SH-SY5Y (cell line): ENCODE results near the gene PTPRK.

Source experiments
- GATA2 ChIP-seq: IDR thresholded peaks from 2 replicates; pipeline ENCODE4 v1.6.1; 2011; ENCODE audit warnings: mild to moderate bottlenecking, low read depth, low read length
- GATA3 ChIP-seq: IDR thresholded peaks from 2 replicates; pipeline ENCODE4 v1.6.1; 2011; ENCODE audit warnings: low read depth, mild to moderate bottlenecking, low read length, moderate library complexity

The PTPRK gene

DNA sequence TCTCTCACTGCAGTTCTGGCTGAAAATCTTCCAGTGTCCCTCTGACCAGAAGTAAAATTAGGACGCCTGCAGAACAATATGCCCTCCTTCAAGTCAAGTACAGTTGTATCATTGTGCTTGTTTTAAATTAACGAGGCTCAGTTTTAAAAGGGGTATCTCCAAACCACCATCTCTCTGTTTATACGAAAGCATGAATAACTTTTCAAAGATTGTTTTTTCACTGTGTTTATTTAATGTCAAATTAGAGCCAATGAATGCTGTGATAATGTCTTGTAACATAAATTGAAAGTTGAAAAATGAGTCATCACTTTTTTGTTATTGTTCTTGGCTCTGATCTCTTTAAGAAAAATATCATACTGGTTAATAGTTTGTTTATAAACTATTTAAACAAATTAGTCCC lies 388.8 kb downstream of the PTPRK start:
- TF ChIP-seq GATA3 (no peak), GATA2 (no peak)

DNA sequence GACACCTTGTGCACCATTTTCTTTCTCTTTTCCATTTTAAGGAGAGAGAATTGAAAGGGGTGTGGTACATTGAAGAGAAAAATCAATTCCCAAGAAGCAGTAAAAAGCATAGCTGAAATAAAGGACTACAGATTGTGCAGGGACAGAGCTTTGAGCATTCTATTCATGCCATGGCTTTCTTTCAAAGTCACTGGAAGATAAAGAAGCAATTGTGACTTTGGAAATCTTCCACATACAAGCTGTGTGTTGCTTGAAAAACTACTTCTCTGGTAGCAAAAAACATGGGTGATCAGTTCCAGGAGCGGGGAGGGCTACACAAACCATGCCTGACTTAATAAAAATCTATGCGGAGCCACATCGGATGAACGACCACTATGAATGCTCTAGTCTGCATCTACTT lies 389.4 kb downstream of the PTPRK start:
- TF ChIP-seq GATA3 (no peak), GATA2 (no peak)

DNA sequence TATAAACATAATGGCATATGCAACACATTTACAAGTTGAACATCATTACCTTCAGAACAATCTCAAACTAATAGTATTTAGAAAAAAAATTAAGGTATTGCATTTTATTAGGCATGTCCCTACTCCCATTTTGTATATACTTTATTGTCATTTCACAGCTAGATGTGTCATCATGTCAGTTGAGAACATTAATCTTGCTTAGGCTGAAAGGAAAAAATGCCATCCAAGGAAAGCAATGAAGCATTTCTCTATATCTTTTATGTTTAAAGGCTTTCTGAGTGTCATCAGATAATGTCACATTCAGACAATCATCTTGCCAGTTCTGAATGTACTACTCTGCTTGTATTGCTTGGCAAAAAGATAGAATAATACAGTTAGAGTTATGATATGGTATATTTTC lies 390.7 kb downstream of the PTPRK start:
- TF ChIP-seq GATA2, result no peak

DNA sequence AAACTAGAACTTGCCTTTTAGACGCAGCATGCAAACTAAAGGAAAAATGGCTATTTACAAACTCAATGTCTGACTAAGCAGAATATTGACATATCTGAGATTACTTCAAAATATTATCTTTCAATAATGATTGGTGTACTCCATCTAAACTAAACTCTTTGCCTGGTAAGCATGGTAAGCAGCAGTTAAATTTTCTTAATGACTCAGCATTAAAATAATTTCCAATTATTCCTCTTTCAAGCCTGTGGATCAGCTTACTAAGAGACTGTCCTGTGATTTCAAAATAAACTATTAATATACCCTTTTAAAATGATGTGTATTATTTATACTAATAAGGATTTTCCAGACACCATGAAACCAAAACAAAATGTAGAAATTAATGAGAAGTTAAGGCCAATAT lies 392.7 kb downstream of the PTPRK start:
- no peak for TF ChIP-seq GATA2
- TF ChIP-seq GATA3, result no peak

DNA sequence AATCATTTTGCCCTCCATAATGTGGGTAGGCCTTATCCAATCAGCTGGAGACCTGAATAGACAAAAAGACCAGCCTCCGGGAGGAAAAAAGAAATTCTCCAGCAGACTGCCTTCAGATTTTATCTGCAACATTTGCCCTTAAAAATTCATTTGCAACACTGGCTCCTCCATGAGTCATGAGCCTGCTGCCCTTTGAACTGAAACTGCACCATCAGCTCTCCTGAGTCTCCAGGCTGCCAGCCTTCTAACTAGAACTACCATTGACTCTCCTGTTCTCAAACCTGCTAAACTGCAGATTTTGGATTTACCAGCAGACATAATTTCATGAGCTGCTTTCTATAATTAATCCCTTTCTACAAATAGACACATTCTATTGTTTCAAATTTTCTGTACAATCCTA lies 395.7 kb downstream of the PTPRK start:
- no peak for TF ChIP-seq GATA3

DNA sequence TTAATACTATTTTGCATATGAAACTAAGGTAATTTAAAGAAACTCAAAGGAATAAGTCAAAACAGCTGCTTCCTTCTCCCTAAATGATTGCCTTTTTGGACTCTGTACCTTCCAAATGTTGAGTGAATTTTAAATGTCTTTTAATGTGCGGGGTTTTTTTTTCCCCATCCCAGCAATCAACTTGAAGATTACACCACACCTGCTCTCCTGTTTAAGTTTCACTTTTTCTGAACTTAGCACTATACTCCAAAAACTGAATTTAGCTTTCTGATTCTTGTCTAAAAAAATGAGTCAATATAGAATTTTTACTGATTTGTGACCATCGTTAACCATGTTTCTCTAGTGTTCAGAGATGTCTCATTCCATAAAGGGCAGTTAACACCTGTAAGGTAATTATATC lies 398.8 kb downstream of the PTPRK start:
- TF ChIP-seq GATA2, result no peak
- TF ChIP-seq GATA3, result no peak

DNA sequence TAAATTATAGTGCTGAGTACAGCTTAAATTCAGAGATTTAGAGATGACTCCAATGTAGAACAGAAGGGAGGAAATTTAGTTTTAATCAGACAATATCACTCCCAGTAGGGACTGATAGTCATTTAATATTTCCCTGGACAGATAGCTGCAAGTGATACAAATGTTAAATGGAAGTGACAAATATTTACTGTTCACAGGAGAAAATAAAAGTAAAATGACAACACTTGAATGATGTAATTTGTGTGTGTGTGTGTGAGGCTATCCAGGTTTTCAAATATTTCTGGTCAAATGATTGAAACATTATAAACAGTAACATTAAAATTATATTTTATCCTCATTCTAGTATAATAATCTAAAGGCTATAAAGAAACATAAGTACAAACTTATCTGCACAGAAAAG lies 399.2 kb downstream of the PTPRK start:
- TF ChIP-seq GATA2 (no peak), GATA3 (no peak)

DNA sequence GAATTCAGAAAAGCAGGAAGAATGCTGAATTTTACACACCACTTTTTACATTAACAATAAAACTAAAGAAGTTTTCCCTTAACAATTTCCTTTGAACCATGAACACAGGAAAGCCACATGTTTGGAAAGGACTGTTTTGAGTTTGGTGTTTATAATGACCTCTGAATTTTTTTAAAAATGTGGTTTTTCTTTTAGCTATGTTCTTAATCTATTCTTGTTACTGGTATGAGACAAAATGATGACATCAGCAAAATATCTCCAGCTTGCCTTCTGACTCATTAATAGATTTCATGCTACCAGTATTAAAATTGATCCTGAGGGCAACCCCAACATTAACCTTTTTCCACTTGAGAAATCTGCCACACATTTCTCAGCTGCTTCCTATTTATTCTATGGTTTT lies 402.0 kb downstream of the PTPRK start:
- TF ChIP-seq GATA2 (no peak), GATA3 (no peak)

DNA sequence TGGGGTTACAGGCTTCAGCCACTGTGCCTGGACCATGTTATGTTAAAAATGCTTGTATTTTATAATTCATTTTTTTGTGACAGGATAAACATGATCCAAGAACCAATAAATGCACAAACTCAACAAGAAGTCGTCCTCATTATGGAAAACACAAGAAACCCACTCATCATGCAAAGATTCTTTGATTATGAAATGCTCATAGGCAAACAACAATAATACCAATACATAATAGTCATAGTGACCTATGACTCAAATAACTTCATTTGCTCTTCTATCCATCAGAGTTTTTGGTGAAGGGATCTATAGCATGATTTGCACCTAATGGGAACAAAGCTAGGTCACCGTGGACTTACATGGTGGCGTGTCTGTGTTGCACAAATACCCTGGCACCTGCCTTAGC lies 402.5 kb downstream of the PTPRK start:
- TF ChIP-seq GATA2 (no peak), GATA3 (no peak)

DNA sequence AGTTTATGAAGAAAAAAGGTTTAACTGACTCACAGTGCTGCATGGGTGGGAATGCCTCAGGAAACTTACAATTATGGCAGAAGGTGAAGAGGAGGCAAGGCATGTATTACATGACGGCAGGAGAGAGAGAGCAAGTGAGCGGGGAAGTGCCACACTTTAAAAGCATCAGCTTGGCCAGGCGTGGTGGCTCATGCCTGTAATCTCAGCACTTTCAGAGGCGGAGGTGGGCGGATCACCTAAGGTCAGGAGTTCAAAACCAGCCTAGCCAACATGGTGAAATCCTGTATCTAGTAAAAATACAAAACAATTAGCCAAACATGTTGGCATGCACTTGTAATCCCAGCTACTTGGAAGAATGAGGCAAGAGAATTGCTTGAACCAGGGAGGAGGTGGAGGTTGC lies 406.2 kb downstream of the PTPRK start:
- TF ChIP-seq GATA2, result no peak
- TF ChIP-seq GATA3, result no peak

DNA sequence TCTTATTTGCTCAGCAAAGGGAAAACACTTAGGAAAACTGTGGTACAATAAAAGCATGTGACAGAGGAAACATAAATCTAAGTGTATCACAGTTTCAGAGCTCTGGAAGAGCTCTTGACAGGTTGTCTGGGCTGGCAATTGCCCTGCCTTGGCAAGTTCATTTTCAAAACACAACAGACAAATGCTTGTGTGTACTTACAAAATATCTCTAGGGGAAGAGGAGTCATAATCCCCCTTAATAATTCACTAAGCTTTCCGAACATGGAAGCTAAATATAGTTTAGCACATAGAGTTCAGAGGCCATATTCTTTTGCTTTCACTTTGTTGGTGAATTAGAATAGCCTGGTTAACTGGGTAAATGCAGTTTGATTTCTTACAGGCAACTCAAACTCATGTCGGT lies 407.9 kb downstream of the PTPRK start:
- TF ChIP-seq GATA3, result no peak

DNA sequence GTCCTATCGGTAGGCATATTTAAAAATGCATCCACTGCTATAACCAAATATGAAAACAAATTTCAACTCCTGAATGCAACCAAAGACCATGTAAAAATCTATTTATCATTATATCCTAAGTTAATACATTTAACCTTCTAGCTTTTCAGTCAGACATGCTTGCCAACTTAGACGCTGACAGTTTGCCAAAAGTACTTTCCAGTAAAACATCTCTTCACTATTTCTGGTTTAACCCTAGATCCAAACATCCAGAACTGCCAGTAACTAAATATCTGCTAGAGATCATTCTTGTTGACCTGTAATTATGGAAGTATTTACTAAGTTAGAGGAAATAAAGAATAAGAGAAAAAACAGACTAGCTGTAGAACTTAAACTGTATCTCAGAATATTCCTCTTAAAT lies 409.3 kb downstream of the PTPRK start:
- TF ChIP-seq GATA2 (no peak), GATA3 (no peak)

DNA sequence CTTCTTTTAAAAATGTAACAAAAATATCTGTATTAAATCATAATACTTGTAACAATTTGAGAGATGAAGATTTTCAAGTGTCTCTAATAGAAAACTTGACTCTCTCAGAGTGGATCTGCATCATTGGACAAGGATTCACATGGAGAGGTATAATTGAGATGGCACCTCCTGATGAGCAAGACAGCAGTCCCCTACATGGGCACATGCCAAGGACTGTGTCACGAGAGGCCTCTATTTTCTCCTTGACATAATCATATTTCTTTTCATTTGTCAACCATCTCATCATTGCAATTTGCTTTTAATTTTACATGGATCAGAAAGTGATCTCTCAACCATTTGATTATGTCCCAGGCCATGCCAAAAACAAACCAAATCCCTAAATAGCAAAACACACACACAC lies 412.7 kb downstream of the PTPRK start:
- TF ChIP-seq GATA2 (no peak), GATA3 (no peak)

DNA sequence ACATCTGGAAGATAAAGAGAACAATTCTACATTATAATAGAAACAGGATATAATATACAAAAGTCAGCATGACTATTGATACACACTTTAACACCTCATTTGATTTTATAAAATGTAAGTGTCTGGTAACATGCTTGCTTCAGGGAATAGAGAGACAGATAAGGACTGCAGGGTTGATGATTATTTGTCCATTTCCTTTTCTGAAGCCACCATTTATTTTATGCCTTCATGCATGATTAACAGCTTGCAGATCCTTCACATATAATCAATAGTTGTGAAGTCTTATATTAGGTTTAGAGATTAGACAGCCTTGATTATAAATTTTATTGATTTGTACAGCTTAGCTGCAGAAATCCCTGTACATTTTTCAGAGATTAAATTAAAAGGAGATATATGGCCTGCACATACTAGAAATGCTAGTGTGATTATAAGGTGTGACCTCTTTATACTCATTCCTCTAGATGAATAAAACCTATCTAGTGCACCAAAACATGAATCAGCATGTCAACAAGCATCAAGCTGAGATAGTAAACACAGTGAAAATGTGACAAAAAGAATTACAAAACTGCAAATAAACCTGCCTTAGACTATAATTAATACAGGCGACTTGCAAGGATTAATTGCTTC lies 420.7 kb downstream of the PTPRK start:
- TF ChIP-seq GATA2 (no peak), GATA3 (no peak)

DNA sequence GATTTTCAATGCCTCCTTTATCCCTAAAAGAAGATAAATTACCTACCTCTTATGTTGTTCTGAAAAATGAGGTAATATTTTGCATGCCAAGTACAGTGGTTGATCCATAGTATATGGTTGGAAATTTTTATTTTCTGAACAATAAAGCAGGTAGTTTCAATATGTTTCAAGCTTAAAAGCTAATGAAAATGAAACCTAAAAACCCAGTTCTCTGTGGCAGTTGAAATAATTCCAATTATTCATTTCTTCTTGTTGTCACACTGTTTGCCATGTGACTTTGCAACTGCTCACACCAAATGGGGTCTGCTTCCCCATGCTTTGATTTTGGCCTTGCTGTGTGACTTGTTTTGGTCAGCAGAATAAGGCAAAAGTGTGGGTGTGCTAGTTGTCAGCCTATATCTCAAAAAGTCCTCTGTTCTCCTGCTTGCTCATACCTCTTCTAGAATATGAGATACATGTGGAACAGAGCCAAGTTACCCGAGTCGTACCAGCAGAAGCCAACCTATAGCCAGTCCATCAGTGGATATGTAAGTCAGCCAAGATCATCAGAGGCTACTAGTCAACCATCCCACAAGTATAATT lies 422.3 kb downstream of the PTPRK start:
- TF ChIP-seq GATA3, result no peak

DNA sequence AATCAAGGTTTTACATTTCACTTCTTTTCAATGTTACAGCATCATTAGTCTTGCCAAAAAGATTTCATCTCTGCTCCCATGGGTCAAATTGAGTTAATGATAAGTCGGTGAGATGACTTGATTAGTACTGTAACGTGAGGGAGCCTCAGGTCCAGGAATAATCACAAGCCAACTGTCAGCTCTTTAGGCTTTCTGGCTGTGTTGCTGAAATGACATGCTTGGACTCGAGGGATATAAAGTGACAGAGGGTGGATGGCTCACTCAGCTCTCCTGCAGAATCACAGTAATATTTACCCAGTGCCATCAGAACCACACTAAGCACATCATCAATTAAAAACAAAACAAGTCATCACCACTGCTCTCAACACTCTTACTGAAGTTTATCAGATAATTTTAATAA lies 423.4 kb downstream of the PTPRK start:
- no peak for TF ChIP-seq GATA3
- no peak for TF ChIP-seq GATA2
